IMR-90 (cell line): Measurements from ENCODE around the gene G3BP2. TPM values are rescaled to one million over a fixed set of nuclear protein-coding genes. Genes with fewer than 3 reads are reported as not detected.

Experiments
- ATAC-seq: fragments of 200-7000 bp; cut with Tn5 transposase; 2 replicates; pipeline ENCODE4 v1.9.1; 2020; ENCODE audit warnings: low read depth, mild to moderate bottlenecking, moderate library complexity
- BruUV-seq: library from RNA; stranded (reverse); fragments of 400-500 nt; replicated peaks from 2 replicates; lab custom pipeline; 2021; lab: Mats Ljungman, UMichigan
- CTCF ChIA-PET: fragments of 300-600 bp; formaldehyde crosslinking; extraction: SDS; loops from one replicate; lab custom pipeline; 2021; ENCODE audit warnings: antibody characterized with exemption; lab: Yijun Ruan, JAX
- POLR2A ChIA-PET: fragments of 300-600 bp; sonication (Branson Sonifier 250); formaldehyde crosslinking; loops from one replicate; lab custom pipeline; 2022; ENCODE audit warnings: antibody characterized with exemption; ENCODE audit not compliant: unreplicated experiment; lab: Charles Lee
- DNase-seq: peaks from one replicate; pipeline ENCODE4 v3.0.0; 2013
- H2AFZ ChIP-seq: replicated peaks from 2 replicates; pipeline ENCODE3; 2013; ENCODE audit warnings: low read length, mild to moderate bottlenecking; ENCODE audit not compliant: poor library complexity
- H2AK5ac ChIP-seq: 2 replicates; pipeline ENCODE4 v1.6.1; 2013; ENCODE audit warnings: low read depth, low read length, inconsistent platforms
- H2AK9ac ChIP-seq: replicated peaks from 2 replicates; pipeline ENCODE3; 2013; ENCODE audit warnings: mild to moderate bottlenecking, low read depth, low read length, moderate library complexity; ENCODE audit not compliant: poor library complexity
- H2BK120ac ChIP-seq: 2 replicates; pipeline ENCODE4 v1.6.1; 2013; ENCODE audit warnings: low read depth, low read length, inconsistent platforms
- H2BK15ac ChIP-seq: 3 replicates; pipeline ENCODE4 v1.6.1; 2013; ENCODE audit warnings: low read depth, low read length, inconsistent platforms
- H2BK20ac ChIP-seq: 2 replicates; pipeline ENCODE4 v1.6.1; 2013; ENCODE audit warnings: low read depth, mild to moderate bottlenecking, inconsistent platforms, low read length, moderate library complexity
- H2BK5ac ChIP-seq: 2 replicates; pipeline ENCODE4 v1.6.1; 2013; ENCODE audit warnings: mild to moderate bottlenecking, low read depth, low read length, inconsistent platforms; ENCODE audit not compliant: poor library complexity, severe bottlenecking
- H3K14ac ChIP-seq: replicated peaks from 2 replicates; pipeline ENCODE4 v1.6.1; 2013; ENCODE audit warnings: low read depth, low read length, inconsistent platforms
- H3K18ac ChIP-seq: 2 replicates; pipeline ENCODE4 v1.6.1; 2013; ENCODE audit warnings: low read depth, low read length, control low read depth
- H3K23ac ChIP-seq: 2 replicates; pipeline ENCODE4 v1.6.1; 2013; ENCODE audit warnings: low read depth, low read length, inconsistent platforms
- H3K27ac ChIP-seq: 2 replicates; pipeline ENCODE4 v1.5.1; 2013; ENCODE audit warnings: mild to moderate bottlenecking, control low read depth, low read length; ENCODE audit not compliant: insufficient read depth
- H3K27me3 ChIP-seq: 2 replicates; pipeline ENCODE4 v1.6.1; 2013; ENCODE audit warnings: low read length; ENCODE audit not compliant: control insufficient read depth, insufficient read depth
- H3K36me3 ChIP-seq: 2 replicates; pipeline ENCODE4 v1.6.1; 2013; ENCODE audit warnings: low read length, mixed read lengths; ENCODE audit not compliant: control insufficient read depth, insufficient read depth
- H3K4ac ChIP-seq: 2 replicates; pipeline ENCODE4 v1.6.1; 2013; ENCODE audit warnings: low read depth, low read length, inconsistent platforms
- H3K4me1 ChIP-seq: 2 replicates; pipeline ENCODE4 v1.6.1; 2013; ENCODE audit warnings: low read length, mixed read lengths; ENCODE audit not compliant: control insufficient read depth, insufficient read depth
- H3K4me2 ChIP-seq: 2 replicates; pipeline ENCODE4 v1.6.1; 2013; ENCODE audit warnings: low read depth, mild to moderate bottlenecking, control low read depth, low read length, moderate library complexity
- H3K4me3 ChIP-seq: 2 replicates; pipeline ENCODE4 v1.5.1; 2013; ENCODE audit warnings: low read depth, mild to moderate bottlenecking, control low read depth, low read length, moderate library complexity; ENCODE audit not compliant: insufficient read depth
- H3K56ac ChIP-seq: 2 replicates; pipeline ENCODE4 v1.6.1; 2013; ENCODE audit warnings: low read length, inconsistent platforms; ENCODE audit not compliant: insufficient read depth; ENCODE audit errors: extremely low read depth
- H3K79me1 ChIP-seq, 2 experiments: 2 replicates each; pipeline ENCODE4 v1.6.1; 2013; ENCODE audit warnings: low read length in 2 of 2, inconsistent platforms in 1 of 2, low read depth in 1 of 2
- H3K9ac ChIP-seq: 2 replicates; pipeline ENCODE4 v1.6.1; 2013; ENCODE audit warnings: low read depth, low read length, control low read depth
- H3K9me1 ChIP-seq: 2 replicates; pipeline ENCODE4 v1.6.1; 2013; ENCODE audit warnings: low read length, inconsistent platforms; ENCODE audit not compliant: insufficient read depth
- H3K9me3 ChIP-seq: 2 replicates; pipeline ENCODE4 v1.6.1; 2013; ENCODE audit warnings: low read length; ENCODE audit not compliant: control insufficient read depth, insufficient read depth
- H4K20me1 ChIP-seq: 2 replicates; pipeline ENCODE4 v1.6.1; 2013; ENCODE audit warnings: low read length, inconsistent platforms; ENCODE audit not compliant: insufficient read depth
- H4K5ac ChIP-seq: 2 replicates; pipeline ENCODE4 v1.6.1; 2013; ENCODE audit warnings: mild to moderate bottlenecking, low read depth, low read length, control low read depth
- H4K8ac ChIP-seq, 2 experiments: 2 replicates each; pipeline ENCODE4 v1.6.1; 2013; ENCODE audit warnings: low read depth in 2 of 2, low read length in 2 of 2, control low read depth in 1 of 2, inconsistent platforms in 1 of 2
- H4K91ac ChIP-seq: 2 replicates; pipeline ENCODE4 v1.6.1; 2013; ENCODE audit warnings: low read depth, low read length, inconsistent platforms; ENCODE audit not compliant: insufficient read depth
- BHLHE40 ChIP-seq: fragments of 150-350 bp; IDR thresholded peaks from 2 replicates; pipeline ENCODE4 v1.6.1; 2016; ENCODE audit warnings: mild to moderate bottlenecking, low read depth, low read length
- CEBPB ChIP-seq: IDR thresholded peaks from 2 replicates; pipeline ENCODE4 v1.6.1; 2012; ENCODE audit warnings: low read depth, low read length, improper control_type of control experiment
- CHD1 ChIP-seq: IDR thresholded peaks from 2 replicates; pipeline ENCODE4 v1.6.1; 2012; ENCODE audit warnings: low read depth, low read length, improper control_type of control experiment
- FOS ChIP-seq: fragments of 150-350 bp; IDR thresholded peaks from 2 replicates; pipeline ENCODE4 v1.6.1; 2016; ENCODE audit warnings: low read depth, low read length
- MAFK ChIP-seq: IDR thresholded peaks from 2 replicates; pipeline ENCODE4 v1.6.1; 2012; ENCODE audit warnings: low read depth, low read length, improper control_type of control experiment
- MAZ ChIP-seq: IDR thresholded peaks from 2 replicates; pipeline ENCODE4 v1.6.1; 2012; ENCODE audit warnings: low read depth, mild to moderate bottlenecking, low read length, improper control_type of control experiment, moderate library complexity, borderline replicate concordance
- MXI1 ChIP-seq: IDR thresholded peaks from 2 replicates; pipeline ENCODE4 v1.6.1; 2012; ENCODE audit warnings: low read depth, mild to moderate bottlenecking, low read length, moderate library complexity, borderline replicate concordance
- NFE2L2 ChIP-seq: fragments of 150-350 bp; IDR thresholded peaks from 2 replicates; pipeline ENCODE4 v1.6.1; 2016; ENCODE audit warnings: low read depth, mild to moderate bottlenecking, low read length
- POLR2A ChIP-seq: IDR thresholded peaks from 2 replicates; pipeline ENCODE4 v1.6.1; 2012; ENCODE audit warnings: mild to moderate bottlenecking, low read depth, low read length
- RAD21 ChIP-seq: IDR thresholded peaks from 2 replicates; pipeline ENCODE4 v1.6.1; 2012; ENCODE audit warnings: low read length, improper control_type of control experiment
- RCOR1 ChIP-seq: IDR thresholded peaks from 2 replicates; pipeline ENCODE4 v1.6.1; 2012; ENCODE audit warnings: mild to moderate bottlenecking, low read length, improper control_type of control experiment; ENCODE audit not compliant: insufficient replicate concordance
- RFX5 ChIP-seq: IDR thresholded peaks from 2 replicates; pipeline ENCODE4 v1.8.0; 2012; ENCODE audit warnings: low read depth, mild to moderate bottlenecking, low read length, moderate library complexity
- SMC3 ChIP-seq: fragments of 150-350 bp; IDR thresholded peaks from 2 replicates; pipeline ENCODE4 v1.6.1; 2016; ENCODE audit warnings: low read depth, mild to moderate bottlenecking, antibody characterized with exemption, low read length, moderate library complexity
- USF2 ChIP-seq: fragments of 150-350 bp; IDR thresholded peaks from 2 replicates; pipeline ENCODE4 v1.6.1; 2017; ENCODE audit warnings: mild to moderate bottlenecking, antibody characterized with exemption, low read length, low read depth
- WGBS, 2 experiments: methylation state at CpG; one replicate each; pipeline versions ENCODE4 v1.1.5 to v1.1.7; 2013; ENCODE audit warnings: missing lambda C conversion rate in 2 of 2; ENCODE audit not compliant: insufficient read length in 1 of 2; ENCODE audit errors: extremely low coverage in 2 of 2; 5-methylcytosine and 5-hydroxymethylcytosine counted together
- dilution Hi-C: fragments of 300-500 bp; cut with HindIII; formaldehyde crosslinking; loops from one replicate; pipeline ENCODE4 v1.14.3; 2018; ENCODE audit warnings: low sequenced_read_pairs; ENCODE audit not compliant: unreplicated experiment
- in situ Hi-C: fragments of 300-500 bp; cut with MboI; formaldehyde crosslinking; loops from 3 replicates; pipeline ENCODE4 v1.14.3; 2019; ENCODE audit warnings: low sequenced_read_pairs, inconsistent platforms, mixed read lengths
- intact Hi-C: fragments of 100-400 bp; cut with micrococcal nuclease; formaldehyde crosslinking; loops from 2 replicates; pipeline ENCODE4 v1.10.0; 2022
- polyA plus RNA-seq, 3 experiments: library from polyadenylated mRNA; depleted of rRNA; stranded (reverse); fragments of >200 nt; gene quantifications; 2 replicates each; pipeline ENCODE4 v1.2.3, GENCODE V29; 2012; ENCODE audit warnings: low replicate concordance in 1 of 3
- total RNA-seq: library from RNA; depleted of rRNA; stranded (reverse); fragments of >200 nt; gene quantifications from 2 replicates; pipeline ENCODE4 v1.2.3, GENCODE V29; 2012
- TF ChIP-seq, protein P1 (sequence below): fragments of 150-350 bp; IDR thresholded peaks from 2 replicates; pipeline ENCODE4 v1.6.1; 2016; ENCODE audit warnings: low read depth, mild to moderate bottlenecking, low read length, moderate library complexity, borderline replicate concordance
- TF ChIP-seq, protein P2 (sequence below): conservative IDR thresholded peaks from 2 replicates; pipeline ENCODE4 v1.5.1; 2012; ENCODE audit warnings: mild to moderate bottlenecking, low read depth, low read length, improper control_type of control experiment

G3BP2 gene
- total and polyA plus RNA-seq, 2 of the 4 experiments (the other 2 are of a cell fraction), result 80.5 to 183 TPM

- H3K4ac ChIP-seq, result no peak overlapping the region
- no peak overlapping the region for H4K8ac ChIP-seq
- no peak overlapping the region for H2BK15ac ChIP-seq
- H2AFZ ChIP-seq, result no peak overlapping the region
- no peak overlapping the region for H3K4me2 ChIP-seq
- no peak overlapping the region for H3K56ac ChIP-seq
- no peak overlapping the region for H4K91ac ChIP-seq
- no TSS peak for BruUV-seq
- H3K9ac ChIP-seq, result no peak overlapping the region
- no peak overlapping the region for H3K27ac ChIP-seq
- peaks cover 5% of the 10 kb centered on the region for H3K4me1 ChIP-seq
- CTCF ChIA-PET, result no interaction called here
- no peak overlapping the region for H2AK5ac ChIP-seq
- TF ChIP-seq, protein P1, sequence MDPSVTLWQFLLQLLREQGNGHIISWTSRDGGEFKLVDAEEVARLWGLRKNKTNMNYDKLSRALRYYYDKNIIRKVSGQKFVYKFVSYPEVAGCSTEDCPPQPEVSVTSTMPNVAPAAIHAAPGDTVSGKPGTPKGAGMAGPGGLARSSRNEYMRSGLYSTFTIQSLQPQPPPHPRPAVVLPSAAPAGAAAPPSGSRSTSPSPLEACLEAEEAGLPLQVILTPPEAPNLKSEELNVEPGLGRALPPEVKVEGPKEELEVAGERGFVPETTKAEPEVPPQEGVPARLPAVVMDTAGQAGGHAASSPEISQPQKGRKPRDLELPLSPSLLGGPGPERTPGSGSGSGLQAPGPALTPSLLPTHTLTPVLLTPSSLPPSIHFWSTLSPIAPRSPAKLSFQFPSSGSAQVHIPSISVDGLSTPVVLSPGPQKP, result no peak
- no peak for TF ChIP-seq CEBPB
- TF ChIP-seq SMC3, result no peak
- no peak for TF ChIP-seq FOS
- no peak for TF ChIP-seq MAFK
- no peak for TF ChIP-seq POLR2A
- TF ChIP-seq USF2, result no peak
- TF ChIP-seq MAZ, result no peak
- no peak for TF ChIP-seq RFX5
- no peak for TF ChIP-seq BHLHE40
- no peak for TF ChIP-seq CHD1
- no peak for TF ChIP-seq RCOR1
- TF ChIP-seq, protein P2, sequence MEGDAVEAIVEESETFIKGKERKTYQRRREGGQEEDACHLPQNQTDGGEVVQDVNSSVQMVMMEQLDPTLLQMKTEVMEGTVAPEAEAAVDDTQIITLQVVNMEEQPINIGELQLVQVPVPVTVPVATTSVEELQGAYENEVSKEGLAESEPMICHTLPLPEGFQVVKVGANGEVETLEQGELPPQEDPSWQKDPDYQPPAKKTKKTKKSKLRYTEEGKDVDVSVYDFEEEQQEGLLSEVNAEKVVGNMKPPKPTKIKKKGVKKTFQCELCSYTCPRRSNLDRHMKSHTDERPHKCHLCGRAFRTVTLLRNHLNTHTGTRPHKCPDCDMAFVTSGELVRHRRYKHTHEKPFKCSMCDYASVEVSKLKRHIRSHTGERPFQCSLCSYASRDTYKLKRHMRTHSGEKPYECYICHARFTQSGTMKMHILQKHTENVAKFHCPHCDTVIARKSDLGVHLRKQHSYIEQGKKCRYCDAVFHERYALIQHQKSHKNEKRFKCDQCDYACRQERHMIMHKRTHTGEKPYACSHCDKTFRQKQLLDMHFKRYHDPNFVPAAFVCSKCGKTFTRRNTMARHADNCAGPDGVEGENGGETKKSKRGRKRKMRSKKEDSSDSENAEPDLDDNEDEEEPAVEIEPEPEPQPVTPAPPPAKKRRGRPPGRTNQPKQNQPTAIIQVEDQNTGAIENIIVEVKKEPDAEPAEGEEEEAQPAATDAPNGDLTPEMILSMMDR, result no peak
- no peak for TF ChIP-seq NFE2L2
- no peak for TF ChIP-seq RAD21
- TF ChIP-seq MXI1, result no peak
- H4K20me1 ChIP-seq, result peaks cover 84% of the 10 kb centered on the region
- no peak overlapping the region for H2AK9ac ChIP-seq
- intact Hi-C loops, result no loop called here
- H2BK120ac ChIP-seq, result no peak overlapping the region
- no peaks in the 10 kb centered on the region for H3K9me3 ChIP-seq
- H2BK5ac ChIP-seq, result no peak overlapping the region
- ATAC-seq (no peak), DNase-seq (no peak)
- H3K14ac ChIP-seq, result no peak overlapping the region
- H3K18ac ChIP-seq, result no peak overlapping the region
- H3K4me3 ChIP-seq, result no peak overlapping the region
- 100% methylated on average over 2 of the region's 4 CpGs; no CpG with 5 or more reads in 1 of the 2 experiments for WGBS, 2 experiments
- H3K23ac ChIP-seq, result no peak overlapping the region
- dilution Hi-C loops, result no loop called here
- H3K9me1 ChIP-seq, result peaks cover 7% of the 10 kb centered on the region; the same call in 1 of the 2 replicates
- peaks cover 3% of the 10 kb centered on the region; the same call in 1 of the 2 replicates for H3K36me3 ChIP-seq
- peaks cover 5 to 62% of the 10 kb centered on the region in 2 experiments for H3K79me1 ChIP-seq
- in situ Hi-C loops, result no loop called here
- no peak overlapping the region for H2BK20ac ChIP-seq
- POLR2A ChIA-PET, result no interaction called here
- H4K5ac ChIP-seq, result no peak overlapping the region
- no peaks in the 10 kb centered on the region for H3K27me3 ChIP-seq
These were observed 6.9 kb downstream of the G3BP2 start for GRCh38 chr4:75666299-75666698.
